ENCODE measurements around the gene TDRD9.

DNA sequence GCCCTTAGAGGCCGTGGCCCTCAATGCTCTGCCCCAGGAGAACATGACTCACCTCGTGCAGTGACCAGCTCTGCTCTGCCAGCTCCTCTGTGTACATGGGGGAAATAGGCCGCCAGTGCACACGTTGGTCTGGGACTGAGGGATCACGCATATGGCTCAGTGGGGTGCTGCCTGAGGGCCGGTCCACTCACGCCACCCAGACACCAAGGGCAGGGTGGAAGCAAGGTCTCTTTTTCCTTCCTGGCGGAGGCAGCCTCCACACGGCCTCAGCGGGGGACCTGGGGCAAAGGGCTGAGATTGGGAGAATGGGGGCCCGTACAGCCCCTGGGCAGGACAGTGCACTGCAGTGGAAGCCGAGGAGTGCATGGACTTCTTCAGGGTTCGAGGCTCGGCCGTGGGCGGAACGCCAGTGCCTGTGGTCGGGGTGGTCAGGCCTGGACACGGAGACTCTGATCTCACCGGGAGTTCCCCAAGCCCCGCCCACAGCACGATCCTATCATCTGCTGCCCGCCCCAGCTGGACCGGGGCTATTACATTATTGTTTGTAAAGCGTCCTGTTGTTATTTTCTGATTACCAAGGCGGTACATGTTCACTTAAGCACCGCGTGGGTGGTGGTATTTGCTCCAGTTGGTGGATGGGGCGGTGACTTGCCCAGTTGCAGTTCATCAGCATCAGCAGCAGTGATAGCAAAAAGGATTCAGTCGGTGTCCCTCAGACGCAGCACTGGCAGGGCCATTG lies 38.8 kb upstream of the TDRD9 start:
- no peak for TF ChIP-seq EZH2 (IDR thresholded peaks at IDR 0.05; ENCODE audit: insufficient read depth, poor library complexity, severe bottlenecking)
- TF ChIP-seq EZH2phosphoT487 (IDR thresholded peaks at IDR 0.05; ENCODE audit: insufficient read depth, low read depth): no peak
